ENCODE measurements around the gene GTPBP3.
"Not testable (repeated sequence)": the region's sequence is repeated elsewhere in the genome, so short reads cannot be mapped to it uniquely, and the experiment has no call there.

The GTPBP3 gene

GRCh38 chr19:17336872-17337674, at the start of gene GTPBP3:
Gene GTPBP3 (plus strand): TSS chr19:17337553. CDS start chr19:17337612, 59 bp downstream.
- DNase-seq, result peak; percentile 99

GRCh38 chr19:17289489-17289888, 47.9 kb upstream of the GTPBP3 start:
- no peak for DNase-seq

GRCh38 chr19:17292301-17293074, 44.9 kb upstream of the GTPBP3 start:
- peak; percentile 84 for DNase-seq

- no peak for DNase-seq
These were observed 43.7 kb upstream of the GTPBP3 start for GRCh38 chr19:17293605-17294004.

GRCh38 chr19:17294051-17294891, 43.1 kb upstream of the GTPBP3 start:
- DNase-seq, result no peak

GRCh38 chr19:17295551-17295950, 41.8 kb upstream of the GTPBP3 start:
- not testable (repeated sequence) for DNase-seq

GRCh38 chr19:17296273-17296672, 41.1 kb upstream of the GTPBP3 start:
- peak; percentile 56 for DNase-seq

GRCh38 chr19:17296976-17297375, 40.4 kb upstream of the GTPBP3 start:
- DNase-seq, result peak; percentile 87

- DNase-seq, result no peak
These were observed 36.2 kb upstream of the GTPBP3 start for GRCh38 chr19:17300992-17301619.

GRCh38 chr19:17302391-17303166, 34.8 kb upstream of the GTPBP3 start:
- no peak for DNase-seq

- DNase-seq, result peak; percentile 83
These were observed 34.0 kb upstream of the GTPBP3 start, which contains the start of gene ABHD8 for GRCh38 chr19:17303167-17303939. Gene ABHD8 (minus strand): TSS chr19:17303425. CDS start chr19:17301616, 1,809 bp downstream.

- DNase-seq, result no peak
These were observed 33.4 kb upstream of the GTPBP3 start for GRCh38 chr19:17303940-17304267.

- DNase-seq, result no peak
These were observed 32.8 kb upstream of the GTPBP3 start for GRCh38 chr19:17304386-17305215.

- no peak for DNase-seq
These were observed 32.2 kb upstream of the GTPBP3 start for GRCh38 chr19:17305216-17305516.

GRCh38 chr19:17305517-17306284, 31.7 kb upstream of the GTPBP3 start, which contains the start of gene MRPL34:
Gene MRPL34 (plus strand): TSS chr19:17305872. CDS start chr19:17305893, 21 bp downstream.
- DNase-seq, result peak; percentile 99

GRCh38 chr19:17306285-17306714, 31.1 kb upstream of the GTPBP3 start:
- no peak for DNase-seq

GRCh38 chr19:17307876-17308377, 29.4 kb upstream of the GTPBP3 start:
- DNase-seq, result no peak

- DNase-seq, result peak; percentile 100
These were observed 28.0 kb upstream of the GTPBP3 start, which contains the start of gene DDA1 for GRCh38 chr19:17309198-17309964. Gene DDA1 (plus strand): TSS chr19:17309563. CDS start chr19:17309655, 92 bp downstream.
